Thyroid gland (tissue), 4 donors: ENCODE data around the gene COX6A1.

Experiments
- POLR2A ChIP-seq, 2 donors: fragments of 450-650 bp; IDR thresholded peaks; one replicate each; pipeline ENCODE4 v1.6.1; 2017; ENCODE audit warnings: antibody characterized with exemption in 2 of 2, mild to moderate bottlenecking in 2 of 2, moderate library complexity in 1 of 2
- TF ChIP-seq, protein P1 (sequence below), 6 experiments: fragments of 200-600 bp in 3 of 6; fragments of 450-650 bp in 3 of 6; sonication (generic) in 3 of 6; IDR thresholded peaks; one replicate each; pipeline ENCODE4 v1.5.1; 2016 to 2019; ENCODE audit warnings: antibody characterized with exemption in 6 of 6, mild to moderate bottlenecking in 2 of 6, inconsistent platforms in 1 of 6, moderate library complexity in 1 of 6

DNA sequence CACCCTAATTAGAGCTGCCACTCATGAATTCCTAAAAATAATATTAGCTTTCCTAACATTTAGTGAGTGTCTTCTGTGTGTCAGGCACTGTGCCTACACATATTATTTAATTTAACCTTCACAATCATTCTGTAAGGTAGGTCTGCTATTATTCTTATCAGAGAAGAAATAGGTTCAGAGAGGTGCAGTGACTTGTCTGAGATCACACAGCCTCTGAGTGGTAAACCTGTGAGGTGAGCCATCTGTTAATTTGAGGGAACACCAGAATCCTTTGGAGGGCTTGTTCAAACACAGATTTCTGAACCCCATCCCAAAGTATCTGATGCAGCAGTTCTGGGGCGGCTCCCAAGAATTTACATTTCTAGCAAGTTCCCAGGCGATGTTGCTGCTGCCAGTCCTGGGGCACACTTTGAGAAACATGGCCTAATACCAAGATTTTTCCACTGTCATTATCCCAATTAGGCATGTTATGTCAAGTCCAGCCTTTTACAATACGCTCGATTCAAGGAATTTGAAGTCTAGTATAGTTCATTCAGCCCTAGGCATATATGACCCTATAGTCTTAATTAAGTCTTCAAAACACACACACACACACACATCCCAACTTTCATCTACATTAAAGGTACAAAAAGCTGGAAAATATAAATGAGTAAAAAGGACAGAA, 19.9 kb upstream of the COX6A1 start:
- no peak for TF ChIP-seq POLR2A (IDR thresholded peaks at IDR 0.05)
- TF ChIP-seq, protein P1, sequence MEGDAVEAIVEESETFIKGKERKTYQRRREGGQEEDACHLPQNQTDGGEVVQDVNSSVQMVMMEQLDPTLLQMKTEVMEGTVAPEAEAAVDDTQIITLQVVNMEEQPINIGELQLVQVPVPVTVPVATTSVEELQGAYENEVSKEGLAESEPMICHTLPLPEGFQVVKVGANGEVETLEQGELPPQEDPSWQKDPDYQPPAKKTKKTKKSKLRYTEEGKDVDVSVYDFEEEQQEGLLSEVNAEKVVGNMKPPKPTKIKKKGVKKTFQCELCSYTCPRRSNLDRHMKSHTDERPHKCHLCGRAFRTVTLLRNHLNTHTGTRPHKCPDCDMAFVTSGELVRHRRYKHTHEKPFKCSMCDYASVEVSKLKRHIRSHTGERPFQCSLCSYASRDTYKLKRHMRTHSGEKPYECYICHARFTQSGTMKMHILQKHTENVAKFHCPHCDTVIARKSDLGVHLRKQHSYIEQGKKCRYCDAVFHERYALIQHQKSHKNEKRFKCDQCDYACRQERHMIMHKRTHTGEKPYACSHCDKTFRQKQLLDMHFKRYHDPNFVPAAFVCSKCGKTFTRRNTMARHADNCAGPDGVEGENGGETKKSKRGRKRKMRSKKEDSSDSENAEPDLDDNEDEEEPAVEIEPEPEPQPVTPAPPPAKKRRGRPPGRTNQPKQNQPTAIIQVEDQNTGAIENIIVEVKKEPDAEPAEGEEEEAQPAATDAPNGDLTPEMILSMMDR (IDR thresholded peaks at IDR 0.05) = no peak
